PC-3 (cell line): ENCODE results near the gene LUC7L. TPM values are rescaled to one million over a fixed set of nuclear protein-coding genes. Genes with fewer than 3 reads are reported as not detected.

Source experiments
- ATAC-seq: fragments of 200-7000 bp; cut with Tn5 transposase; 2 replicates; pipeline ENCODE4 v1.9.1; 2020; ENCODE audit warnings: mild to moderate bottlenecking, moderate library complexity
- BruUV-seq: library from RNA; stranded (reverse); fragments of 400-500 nt; replicated peaks from 2 replicates; lab custom pipeline; 2021; lab: Mats Ljungman, UMichigan
- CTCF ChIA-PET: fragments of 300-600 bp; sonication (Branson Sonifier 250); formaldehyde crosslinking; loops from one replicate; lab custom pipeline; 2022; ENCODE audit warnings: antibody characterized with exemption; lab: Charles Lee
- POLR2A ChIA-PET: fragments of 300-600 bp; sonication (Branson Sonifier 250); formaldehyde crosslinking; loops from one replicate; lab custom pipeline; 2022; ENCODE audit warnings: antibody characterized with exemption; ENCODE audit not compliant: unreplicated experiment; lab: Charles Lee
- DNase-seq: peaks from one replicate; pipeline ENCODE4 v3.0.0-alpha.2; 2015
- H2AFZ ChIP-seq: fragments of 300-600 bp; sonication (generic); 2 replicates; pipeline ENCODE4 v1.6.0; 2016; ENCODE audit warnings: antibody characterized with exemption, low read length
- H3F3A ChIP-seq: fragments of 300-600 bp; sonication (generic); one replicate; pipeline ENCODE4 v1.6.0; 2017; ENCODE audit warnings: antibody characterized with exemption, low read length, control low read depth, mild to moderate bottlenecking; ENCODE audit not compliant: unreplicated experiment
- H3K27ac ChIP-seq: fragments of 300-600 bp; sonication (generic); 2 replicates; pipeline ENCODE4 v1.5.1; 2016; ENCODE audit warnings: mild to moderate bottlenecking, low read length
- H3K27me3 ChIP-seq: fragments of 300-600 bp; sonication (generic); 2 replicates; pipeline ENCODE4 v1.6.1; 2016; ENCODE audit warnings: low read length, mixed read lengths
- H3K36me3 ChIP-seq: fragments of 300-600 bp; sonication (generic); 2 replicates; pipeline ENCODE4 v1.6.1; 2016; ENCODE audit warnings: low read depth, mixed run types, low read length, mixed read lengths
- H3K4me1 ChIP-seq: fragments of 300-600 bp; sonication (generic); 2 replicates; pipeline ENCODE4 v1.5.1; 2016; ENCODE audit warnings: low read length; ENCODE audit not compliant: insufficient read depth
- H3K4me2 ChIP-seq: fragments of 300-600 bp; sonication (generic); 2 replicates; pipeline ENCODE4 v1.6.0; 2016; ENCODE audit warnings: low read length
- H3K4me3 ChIP-seq: fragments of 300-600 bp; sonication (generic); 2 replicates; pipeline ENCODE4 v1.5.1; 2016; ENCODE audit warnings: mild to moderate bottlenecking, low read length, mixed read lengths
- H3K79me2 ChIP-seq: fragments of 300-600 bp; sonication (generic); 2 replicates; pipeline ENCODE4 v1.6.1; 2017; ENCODE audit warnings: low read length, mixed read lengths
- H3K9ac ChIP-seq: fragments of 300-600 bp; sonication (generic); 2 replicates; pipeline ENCODE4 v1.6.0; 2016; ENCODE audit warnings: mild to moderate bottlenecking, low read length
- H3K9me2 ChIP-seq: fragments of 300-600 bp; sonication (generic); replicated peaks from 2 replicates; pipeline ENCODE4 v1.6.1; 2016; ENCODE audit warnings: mixed run types, low read length, mixed read lengths
- H3K9me3 ChIP-seq: fragments of 300-600 bp; sonication (generic); 2 replicates; pipeline ENCODE4 v1.6.1; 2016; ENCODE audit warnings: low read length, mixed read lengths
- H4K20me1 ChIP-seq: fragments of 300-600 bp; sonication (generic); 2 replicates; pipeline ENCODE4 v1.6.1; 2016; ENCODE audit warnings: low read length, mixed read lengths
- CTCF ChIP-seq: fragments of 300-600 bp; sonication (generic); conservative IDR thresholded peaks from 2 replicates; pipeline ENCODE4 v1.5.1; 2017; ENCODE audit warnings: antibody characterized with exemption, low read depth, mild to moderate bottlenecking, low read length
- EZH2 ChIP-seq: fragments of 300-600 bp; sonication (generic); IDR thresholded peaks from one replicate; pipeline ENCODE4 v1.6.1; 2017; ENCODE audit warnings: antibody characterized with exemption, mild to moderate bottlenecking, low read length; ENCODE audit not compliant: unreplicated experiment
- EZH2phosphoT487 ChIP-seq: fragments of 300-600 bp; sonication (generic); IDR thresholded peaks from 2 replicates; pipeline ENCODE4 v1.6.1; 2018; ENCODE audit warnings: mild to moderate bottlenecking, antibody characterized with exemption, low read length, borderline replicate concordance
- intact Hi-C: fragments of 100-400 bp; cut with micrococcal nuclease; formaldehyde crosslinking; loops from 2 replicates; pipeline ENCODE4 v1.9.0; 2023
- total RNA-seq: library from RNA; depleted of rRNA; stranded (reverse); fragments of >200 nt; gene quantifications from 2 replicates; pipeline ENCODE4 v1.2.3, GENCODE V29; 2014

The LUC7L gene
- total RNA-seq, 1 experiment from 2014 or later: 46.0 TPM

GRCh38 chr16:159136-159849 is 70.0 kb downstream of the LUC7L start:
- Histone ChIP-seq H3K9ac (no peak overlapping the region), H3K4me3 (no peak overlapping the region), H3K4me2 (no peak overlapping the region), H3K4me1 (peaks cover 7% of the 10 kb centered on the region; the same call in 1 of the 2 replicates), H3K27ac (no peak overlapping the region), H3K79me2 (no peaks in the 10 kb centered on the region), H3K9me2 (no peaks in the 10 kb centered on the region), H3F3A (no peaks in the 10 kb centered on the region), H3K36me3 (no peaks in the 10 kb centered on the region), H3K9me3 (no peaks in the 10 kb centered on the region), H3K27me3 (no peaks in the 10 kb centered on the region), H4K20me1 (no peaks in the 10 kb centered on the region), H2AFZ (no peak overlapping the region)
- intact Hi-C loops: no loop called here
- ATAC-seq (no peak), DNase-seq (no peak)
- TF ChIP-seq EZH2phosphoT487: no peak
- TF ChIP-seq EZH2: no peak
- TF ChIP-seq CTCF: no peak
- ChIA-PET CTCF (no interaction called here), POLR2A (no interaction called here)
- no TSS peak for BruUV-seq

GRCh38 chr16:155031-155398 is 74.2 kb downstream of the LUC7L start:
- CTCF ChIA-PET: no interaction called here
- no TSS peak for BruUV-seq

More at GRCh38 chr16:155031-155398, 74.2 kb downstream of the LUC7L start:
- intact Hi-C loops: no loop called here
- no peak overlapping the region; the same call in 1 of the 2 replicates for H3K9ac ChIP-seq
- peak overlapping the region; percentile 95 for H2AFZ ChIP-seq
- no peaks in the 10 kb centered on the region for H3F3A ChIP-seq
- POLR2A ChIA-PET: no interaction called here
- DNase-seq (no peak), ATAC-seq (no peak)
- peak overlapping the region; percentile 74 for H3K4me3 ChIP-seq
- H3K36me3 ChIP-seq: no peaks in the 10 kb centered on the region
- no peaks in the 10 kb centered on the region for H3K79me2 ChIP-seq
- no peaks in the 10 kb centered on the region for H3K9me2 ChIP-seq
- no peak overlapping the region for H3K27ac ChIP-seq
- H3K9me3 ChIP-seq: no peaks in the 10 kb centered on the region
- H4K20me1 ChIP-seq: no peaks in the 10 kb centered on the region
- peak overlapping the region; percentile 97 for H3K4me2 ChIP-seq
- H3K4me1 ChIP-seq: peaks cover 7% of the 10 kb centered on the region; the same call in 1 of the 2 replicates
- H3K27me3 ChIP-seq: no peaks in the 10 kb centered on the region
- TF ChIP-seq EZH2: no peak
- TF ChIP-seq CTCF: no peak
- TF ChIP-seq EZH2phosphoT487: no peak
